ENCODE data around the gene STUM. TPM values are rescaled to one million over a fixed set of nuclear protein-coding genes. Genes with fewer than 3 reads are reported as not detected.

The STUM gene
- total RNA-seq, 2 donors from 2014 or later, result 1.3 to 1.6 TPM

DNA sequence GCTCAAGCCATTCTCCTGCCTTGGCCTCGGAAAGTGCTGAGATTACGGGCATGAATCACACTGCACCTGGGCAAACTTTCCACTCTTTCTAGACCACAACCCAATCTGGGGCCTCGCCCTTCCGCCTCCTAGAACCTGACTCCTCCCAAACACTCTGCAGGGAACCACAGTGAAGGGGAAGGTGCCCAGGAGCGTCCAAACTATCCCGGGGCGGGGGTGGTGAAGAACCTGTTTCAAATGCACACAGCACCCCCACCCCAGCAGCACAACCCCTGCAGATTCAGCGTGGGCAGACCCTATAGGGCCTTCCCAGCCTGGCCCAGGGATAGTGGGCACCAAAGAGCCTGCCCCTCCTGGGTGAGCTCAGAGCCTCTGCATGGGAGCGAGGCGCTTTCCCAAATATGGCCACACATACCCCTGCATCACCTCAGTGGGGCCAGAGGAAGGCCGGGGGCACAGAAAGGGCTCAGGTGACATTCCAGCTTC is 86.9 kb downstream of the STUM start:
- ATAC-seq (no peak), DNase-seq (peak in 1 of 4 donors; percentile 52)
- Histone ChIP-seq H3K27me3 (no peaks in the 10 kb centered on the region), H3K4me1 (peaks cover 7% of the 10 kb centered on the region), H3K9me3 (no peaks in the 10 kb centered on the region), H3K27ac (no peak overlapping the region), H3K36me3 (replicated peaks in 1 of 2; ENCODE audit: insufficient read depth in 1 of 2, low read depth in 2 of 2) (no peaks in the 10 kb centered on the region), H3K4me3 (no peak overlapping the region)
- TF ChIP-seq POLR2A (IDR thresholded peaks at IDR 0.05), result no peak
- TF ChIP-seq, protein P1, sequence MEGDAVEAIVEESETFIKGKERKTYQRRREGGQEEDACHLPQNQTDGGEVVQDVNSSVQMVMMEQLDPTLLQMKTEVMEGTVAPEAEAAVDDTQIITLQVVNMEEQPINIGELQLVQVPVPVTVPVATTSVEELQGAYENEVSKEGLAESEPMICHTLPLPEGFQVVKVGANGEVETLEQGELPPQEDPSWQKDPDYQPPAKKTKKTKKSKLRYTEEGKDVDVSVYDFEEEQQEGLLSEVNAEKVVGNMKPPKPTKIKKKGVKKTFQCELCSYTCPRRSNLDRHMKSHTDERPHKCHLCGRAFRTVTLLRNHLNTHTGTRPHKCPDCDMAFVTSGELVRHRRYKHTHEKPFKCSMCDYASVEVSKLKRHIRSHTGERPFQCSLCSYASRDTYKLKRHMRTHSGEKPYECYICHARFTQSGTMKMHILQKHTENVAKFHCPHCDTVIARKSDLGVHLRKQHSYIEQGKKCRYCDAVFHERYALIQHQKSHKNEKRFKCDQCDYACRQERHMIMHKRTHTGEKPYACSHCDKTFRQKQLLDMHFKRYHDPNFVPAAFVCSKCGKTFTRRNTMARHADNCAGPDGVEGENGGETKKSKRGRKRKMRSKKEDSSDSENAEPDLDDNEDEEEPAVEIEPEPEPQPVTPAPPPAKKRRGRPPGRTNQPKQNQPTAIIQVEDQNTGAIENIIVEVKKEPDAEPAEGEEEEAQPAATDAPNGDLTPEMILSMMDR (IDR thresholded peaks at IDR 0.05), result no peak
- WGBS, 2 donors, result 72 to 78% methylated on average over 5 to 11 of the region's 11 CpGs
- intact Hi-C loops (cut with DNase I), result loop anchor here (5.0 kb wide), 1 partner anchor 192 kb away; no protein-coding TSS in a partner anchor

- ATAC-seq (no peak), DNase-seq (no peak)
- peaks cover 7% of the 10 kb centered on the region for H3K4me1 ChIP-seq
- no peak for TF ChIP-seq POLR2A (IDR thresholded peaks at IDR 0.05)
- TF ChIP-seq, protein P1 (IDR thresholded peaks at IDR 0.05), result no peak
- no peaks in the 10 kb centered on the region for H3K9me3 ChIP-seq
- H3K4me3 ChIP-seq, result no peak overlapping the region
- no peaks in the 10 kb centered on the region for H3K27me3 ChIP-seq
- no peaks in the 10 kb centered on the region for H3K36me3 ChIP-seq (replicated peaks in 1 of 2; ENCODE audit: insufficient read depth in 1 of 2, low read depth in 2 of 2)
- no peak overlapping the region for H3K27ac ChIP-seq
- intact Hi-C loops (cut with DNase I), result loop anchor here (5.0 kb wide), 1 partner anchor 191 kb away; no protein-coding TSS in a partner anchor
- WGBS, 2 donors, result 96 to 100% methylated on average over 1 of the region's 1 CpG
Observed at GRCh38 chr1:226636847-226637096, 88.2 kb downstream of the STUM start.

GRCh38 chr1:226637147-226637935 is 88.8 kb downstream of the STUM start:
- no peak for DNase-seq
- TF ChIP-seq POLR2A (IDR thresholded peaks at IDR 0.05), result no peak
- TF ChIP-seq, protein P1 (IDR thresholded peaks at IDR 0.05), result no peak
- 80 to 86% methylated on average over 28 of the region's 29 CpGs for WGBS, 2 donors
- Histone ChIP-seq H3K27ac (peak overlapping the region in 1 of 4 donors; percentile 25), H3K27me3 (no peaks in the 10 kb centered on the region), H3K4me3 (no peak overlapping the region), H3K36me3 (replicated peaks in 1 of 2; ENCODE audit: insufficient read depth in 1 of 2, low read depth in 2 of 2) (no peaks in the 10 kb centered on the region), H3K4me1 (peaks cover 7% of the 10 kb centered on the region), H3K9me3 (no peaks in the 10 kb centered on the region)
- intact Hi-C loops (cut with DNase I), result loop anchor here (5.0 kb wide), 1 partner anchor 190 kb away; no protein-coding TSS in a partner anchor
- ATAC-seq, result no peak

DNA sequence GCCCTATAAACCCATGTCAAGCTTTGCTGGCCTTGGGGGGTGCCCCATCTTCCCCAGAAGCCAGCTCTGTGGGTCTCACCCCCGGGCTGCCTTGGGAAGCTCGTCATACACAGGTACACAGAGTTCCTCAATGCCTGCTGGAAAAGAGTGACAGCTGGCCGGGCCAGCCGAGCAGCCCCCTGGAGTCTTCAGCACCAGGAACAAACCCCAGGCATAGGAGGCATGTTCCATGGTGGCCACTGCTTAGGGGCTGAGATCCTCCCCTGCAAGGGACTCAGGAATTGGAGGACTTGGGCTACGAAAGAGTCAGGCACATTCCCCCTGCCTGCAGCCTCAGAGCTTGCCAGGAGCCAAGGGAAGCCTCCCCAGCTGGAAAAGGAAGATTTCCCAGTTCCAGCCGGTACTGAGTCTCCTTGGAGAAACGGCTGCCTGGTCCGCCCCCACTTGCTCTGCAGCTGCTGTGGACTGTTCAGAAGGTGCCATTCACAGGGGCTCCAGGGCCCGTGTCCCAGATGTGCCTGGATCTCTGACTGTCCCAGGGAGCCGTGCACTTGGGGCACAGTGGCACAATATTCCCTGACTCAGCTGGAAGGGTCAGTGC is 89.5 kb downstream of the STUM start:
- no peaks in the 10 kb centered on the region for H3K27me3 ChIP-seq
- 64 to 84% methylated on average over 7 to 10 of the region's 10 CpGs for WGBS, 2 donors

More for the DNA sequence above, 89.5 kb downstream of the STUM start:
- Histone ChIP-seq H3K9me3 (no peaks in the 10 kb centered on the region), H3K4me1 (peaks cover 7% of the 10 kb centered on the region), H3K36me3 (replicated peaks in 1 of 2; ENCODE audit: insufficient read depth in 1 of 2, low read depth in 2 of 2) (no peaks in the 10 kb centered on the region), H3K4me3 (no peak overlapping the region), H3K27ac (peak overlapping the region in 1 of 4 donors; percentile 25)
- ATAC-seq (no peak), DNase-seq (no peak)
- TF ChIP-seq, protein P1 (IDR thresholded peaks at IDR 0.05), result no peak
- intact Hi-C loops (cut with DNase I), result loop anchor here (5.0 kb wide), 1 partner anchor 189 kb away; no protein-coding TSS in a partner anchor
